Measurements from ENCODE around the gene KCND3.

KCND3 gene

DNA sequence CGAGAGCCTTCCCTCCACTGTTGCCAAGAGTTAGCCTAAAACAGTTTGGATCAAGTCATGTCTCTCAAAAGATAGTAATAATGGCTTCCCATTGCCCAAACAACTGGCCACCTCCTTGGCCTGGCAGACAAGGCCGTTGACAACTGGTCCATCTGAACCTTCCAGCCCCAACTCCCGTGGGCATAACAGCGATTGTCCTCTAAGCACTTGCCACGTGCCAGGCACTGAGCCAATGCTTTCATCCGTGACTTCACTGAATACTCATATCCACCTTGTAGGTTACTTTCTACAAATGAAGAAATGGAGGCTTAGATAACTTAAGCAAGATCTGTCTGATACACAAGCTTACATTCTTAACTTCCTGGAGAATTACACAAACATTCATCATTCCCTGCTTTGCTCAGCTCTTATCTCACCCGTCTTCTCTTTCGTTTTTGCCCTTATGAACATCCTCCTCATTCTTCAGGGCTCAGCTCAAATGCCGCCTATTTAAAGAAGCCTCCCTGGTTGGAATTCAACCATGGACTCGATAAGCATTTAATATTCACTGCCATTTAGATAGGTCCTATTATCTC, 106.4 kb downstream of the KCND3 start:
- no peak for DNase-seq
- ATAC-seq, result no peak

DNA sequence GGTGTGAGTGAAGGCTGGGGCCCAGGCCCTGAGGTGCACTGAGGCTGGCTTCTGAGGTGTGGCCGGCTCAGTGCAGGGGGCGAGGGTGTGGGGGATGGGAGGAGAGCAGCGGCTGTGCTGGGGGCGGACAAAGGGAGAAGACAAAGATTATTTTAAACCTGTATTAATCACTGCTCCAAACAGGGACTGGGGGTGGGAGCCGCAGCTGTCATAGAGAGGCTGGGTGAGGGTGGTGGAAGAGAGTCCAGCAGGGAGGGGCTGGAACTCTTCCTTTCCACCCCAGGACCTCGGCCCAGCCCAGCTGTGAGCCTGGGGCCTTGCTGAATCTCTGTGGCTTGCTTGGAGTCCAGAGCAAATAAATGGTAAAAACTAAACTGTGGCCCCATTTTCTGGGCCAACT, 106.9 kb downstream of the KCND3 start:
- no peak for ATAC-seq
- no peak for DNase-seq

DNA sequence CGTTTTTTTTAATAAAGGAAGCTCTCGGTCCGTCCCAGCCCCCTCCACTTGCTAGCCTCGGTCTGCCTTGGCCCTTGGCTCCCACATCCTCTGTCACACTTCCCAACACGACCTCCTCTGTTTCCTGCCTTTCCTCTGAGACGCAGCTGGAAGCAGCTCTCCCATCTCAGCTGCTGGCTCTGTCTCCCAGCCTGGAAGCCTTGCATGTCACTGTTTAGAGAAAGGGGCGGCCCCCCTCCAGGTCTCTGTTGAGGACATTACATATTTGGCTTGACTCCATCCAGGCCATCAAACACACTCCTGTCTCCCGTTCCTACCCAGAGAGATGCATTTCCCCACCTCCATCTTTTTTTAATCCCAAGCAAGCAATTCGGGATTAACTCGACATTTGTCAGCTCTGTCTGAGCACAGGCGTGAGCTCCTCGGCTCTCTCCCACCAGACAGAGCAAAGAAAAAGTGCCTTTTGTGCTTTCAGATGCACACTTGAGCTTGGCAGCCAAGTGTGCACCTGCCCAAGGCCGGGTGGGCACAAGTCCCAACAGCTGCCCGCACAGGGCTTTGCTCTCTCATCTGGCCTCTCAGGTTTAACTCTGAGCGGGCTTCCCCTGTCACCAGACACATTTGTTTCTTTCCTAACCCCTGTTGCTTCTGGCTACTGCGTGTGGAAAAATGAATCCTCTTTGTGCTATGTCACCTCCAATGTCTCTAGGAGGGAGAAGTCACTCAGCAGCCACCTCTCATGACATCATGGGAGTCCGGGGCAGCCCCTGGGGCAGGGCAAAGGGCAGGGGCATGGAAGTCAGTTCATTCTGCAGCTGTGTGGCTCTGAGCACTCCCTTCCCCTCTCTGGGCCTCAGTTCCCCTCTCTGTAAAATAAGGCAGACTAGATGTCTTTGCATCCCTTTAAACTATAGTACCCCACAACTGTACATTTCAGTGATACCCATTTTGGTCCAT, 108.3 kb downstream of the KCND3 start:
- DNase-seq, result no peak
- peak; percentile 55 for ATAC-seq

DNA sequence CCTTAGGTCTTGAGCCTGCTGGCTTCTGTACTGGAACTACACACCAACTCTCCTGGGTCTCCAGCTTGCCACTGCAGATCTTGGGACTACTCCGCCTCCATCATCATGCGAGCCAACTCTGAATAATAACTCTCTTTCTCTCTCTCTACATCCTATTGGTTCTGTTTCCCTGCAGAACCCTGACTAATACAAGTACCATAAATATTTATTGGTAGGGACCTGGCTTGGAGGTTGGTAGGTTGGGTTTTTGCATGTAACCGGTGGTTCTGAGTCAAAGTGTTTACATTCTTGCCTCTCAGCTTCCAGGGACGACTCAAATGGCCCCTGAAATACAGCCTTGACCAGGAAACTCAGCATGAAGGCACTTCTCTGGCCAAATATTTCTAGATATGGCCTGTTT, 110.4 kb downstream of the KCND3 start:
- DNase-seq (no peak), ATAC-seq (no peak)

DNA sequence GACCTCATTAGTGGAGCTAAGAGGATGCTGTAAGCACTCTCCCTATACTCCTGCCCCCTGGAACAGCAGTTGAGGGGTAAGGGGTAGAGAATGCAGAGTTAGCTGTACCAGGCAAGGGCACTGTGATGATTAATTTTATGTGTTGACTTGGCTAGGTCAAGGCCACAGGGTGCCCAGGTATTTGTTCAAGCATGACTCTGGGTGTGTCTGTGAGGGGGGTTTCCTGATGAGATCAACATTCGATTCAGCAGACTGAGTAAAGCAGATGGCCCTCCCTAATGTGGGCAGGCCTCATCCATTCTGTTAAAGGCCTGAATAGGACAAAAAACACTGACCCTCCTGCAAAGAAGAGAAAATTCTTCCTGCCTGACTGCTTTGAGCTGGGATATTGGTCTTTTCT, 110.8 kb downstream of the KCND3 start:
- no peak for ATAC-seq
- DNase-seq, result no peak

DNA sequence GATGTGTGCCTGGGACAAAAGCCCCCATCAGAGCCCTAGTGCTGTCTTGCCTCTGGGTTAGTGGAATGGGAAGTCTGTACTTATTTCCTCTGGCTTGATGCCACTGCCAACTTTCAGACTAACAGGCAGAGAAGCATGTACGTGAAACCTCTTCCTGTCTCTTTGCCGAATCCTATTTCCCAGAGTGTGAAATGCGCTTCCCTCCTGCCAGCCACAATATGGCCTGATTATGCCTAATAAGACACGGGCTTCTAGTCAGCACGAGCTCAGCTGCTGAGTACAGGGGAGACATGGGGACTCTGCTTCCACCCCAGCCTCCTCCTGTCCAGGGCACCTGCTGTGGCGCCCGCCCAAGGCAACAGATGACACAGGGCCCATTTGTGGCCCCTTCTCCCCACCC, 111.4 kb downstream of the KCND3 start:
- DNase-seq, result no peak
- no peak for ATAC-seq

DNA sequence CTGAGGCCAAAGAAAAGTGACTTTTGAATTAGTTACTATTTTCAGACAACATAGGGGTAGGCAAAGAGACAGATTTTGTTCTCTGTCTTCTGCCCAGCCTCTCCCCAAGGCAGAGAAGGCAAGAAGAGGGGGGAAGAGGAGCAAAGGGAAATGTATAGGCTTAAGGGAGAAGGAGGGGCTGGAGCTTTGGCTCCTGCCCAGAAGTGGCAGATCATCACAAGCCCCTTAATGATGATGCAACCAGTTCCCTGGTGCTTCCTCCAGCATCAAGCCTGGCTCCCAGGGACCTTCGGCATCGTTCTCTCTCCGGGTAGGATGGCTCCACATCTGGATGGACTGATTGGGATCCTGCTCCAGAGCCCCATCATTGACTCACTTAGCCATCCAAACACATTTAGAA, 112.8 kb downstream of the KCND3 start:
- ATAC-seq, result no peak
- no peak for DNase-seq

DNA sequence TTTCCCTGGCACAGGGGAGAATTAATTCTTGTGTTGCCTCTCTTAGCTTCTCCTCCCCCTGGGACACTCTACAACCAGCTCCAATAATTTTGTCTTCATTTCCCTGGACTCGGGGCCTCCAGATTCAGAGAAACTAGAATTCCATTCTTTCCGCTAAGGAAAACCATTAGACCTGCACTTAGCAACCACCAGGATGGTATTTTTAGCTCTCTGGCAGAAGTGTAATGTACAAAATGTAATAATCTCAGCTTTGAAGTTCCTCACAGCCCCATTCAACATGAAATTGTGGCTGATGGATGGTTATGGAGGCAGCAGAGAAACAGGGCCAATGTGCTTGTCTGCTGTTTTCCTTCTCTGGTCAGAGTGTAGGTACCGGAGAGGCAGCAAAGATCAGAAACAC, 113.8 kb downstream of the KCND3 start:
- ATAC-seq (no peak), DNase-seq (no peak)

DNA sequence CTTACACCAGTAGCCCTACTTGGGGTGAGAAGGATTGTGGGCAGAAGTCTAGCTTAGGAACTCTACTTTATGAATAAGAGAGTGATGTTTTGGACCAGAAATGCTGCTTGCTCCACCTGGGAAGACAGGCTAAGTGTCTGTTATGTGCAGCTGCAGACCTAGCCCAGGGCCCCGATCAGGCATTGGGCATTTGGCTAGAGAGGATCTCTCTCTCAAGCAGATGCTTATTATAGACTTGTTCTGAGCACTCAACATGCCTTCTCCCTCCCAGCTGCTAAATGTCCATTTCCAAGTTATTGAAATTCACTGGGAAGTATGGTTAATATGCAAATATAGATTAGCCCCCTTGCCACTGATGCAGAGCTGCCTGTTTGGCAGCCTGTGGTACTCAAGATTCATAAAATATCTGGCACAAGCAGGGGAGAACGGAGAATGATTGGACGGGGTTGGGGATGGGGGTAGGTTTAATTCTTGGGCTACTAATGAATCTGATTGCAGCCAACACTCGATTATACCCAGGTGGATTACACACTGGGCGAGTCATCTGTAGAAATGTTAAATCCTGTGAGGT, 115.9 kb downstream of the KCND3 start:
- DNase-seq (no peak), ATAC-seq (no peak)

DNA sequence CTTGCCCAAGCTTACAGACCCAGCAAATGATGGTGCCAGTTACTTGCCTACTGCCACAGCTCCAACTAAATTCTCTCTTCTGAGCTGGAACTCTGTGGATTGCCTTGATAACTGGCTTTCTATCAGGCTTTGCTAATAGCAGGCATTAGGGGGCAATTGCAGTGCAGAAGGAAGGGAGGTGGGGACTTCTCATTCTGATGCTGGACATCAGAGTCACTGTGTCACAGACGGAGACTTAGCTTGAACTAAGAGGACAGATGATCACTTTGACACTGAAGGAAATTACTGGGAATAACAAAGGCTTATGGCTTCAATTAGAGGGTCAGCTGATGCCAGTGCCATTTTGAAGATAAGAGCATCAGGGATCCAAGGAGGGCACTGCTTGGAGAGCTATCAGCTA, 119.3 kb downstream of the KCND3 start:
- ATAC-seq (no peak), DNase-seq (no peak)

DNA sequence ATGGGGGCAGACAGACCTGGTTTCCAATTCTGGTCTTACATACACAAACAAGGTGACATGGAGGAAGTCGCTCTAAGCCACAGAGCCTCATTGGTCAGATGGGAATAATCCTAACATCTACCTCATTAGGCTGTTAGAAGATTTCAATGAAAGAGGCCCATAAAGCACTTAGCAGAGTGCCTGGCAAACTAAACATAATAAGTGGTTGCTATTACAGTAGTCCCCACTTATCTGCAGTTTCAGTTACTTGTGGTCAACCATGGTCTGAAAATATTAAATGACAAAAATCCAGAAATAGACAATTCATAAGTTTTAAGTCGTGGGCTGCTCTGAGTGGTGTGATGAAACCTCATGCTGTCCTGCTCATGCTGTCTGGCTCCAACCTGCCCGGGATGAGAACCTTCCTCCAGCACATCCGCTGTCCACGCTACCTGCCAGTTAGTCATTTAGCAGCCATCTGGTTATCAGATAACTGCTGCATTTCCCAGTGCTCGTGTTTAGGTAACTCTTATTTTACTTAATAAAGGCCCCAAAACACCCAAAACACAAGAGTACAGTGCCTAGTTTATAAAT, 121.5 kb downstream of the KCND3 start:
- ATAC-seq (no peak), DNase-seq (no peak)

DNA sequence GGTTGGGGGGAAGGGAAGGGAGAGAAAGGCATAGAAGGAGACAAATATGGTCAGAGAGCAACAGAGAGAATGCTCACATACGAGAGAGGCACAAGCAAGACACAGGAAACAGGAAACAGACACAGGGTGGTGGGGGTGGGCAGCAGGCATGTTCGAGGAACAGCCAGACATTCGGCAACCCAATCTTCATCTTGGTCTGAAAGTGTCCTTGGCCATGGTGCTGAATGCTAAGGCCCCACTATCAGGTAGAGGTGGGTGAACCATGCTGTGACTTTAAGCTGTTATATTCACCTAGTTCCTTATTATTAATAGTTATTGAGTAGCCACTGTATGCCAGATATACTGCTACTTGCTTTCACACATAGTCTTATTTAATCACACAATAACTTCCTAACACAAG, 124.6 kb downstream of the KCND3 start:
- ATAC-seq, result no peak
- DNase-seq, result no peak

DNA sequence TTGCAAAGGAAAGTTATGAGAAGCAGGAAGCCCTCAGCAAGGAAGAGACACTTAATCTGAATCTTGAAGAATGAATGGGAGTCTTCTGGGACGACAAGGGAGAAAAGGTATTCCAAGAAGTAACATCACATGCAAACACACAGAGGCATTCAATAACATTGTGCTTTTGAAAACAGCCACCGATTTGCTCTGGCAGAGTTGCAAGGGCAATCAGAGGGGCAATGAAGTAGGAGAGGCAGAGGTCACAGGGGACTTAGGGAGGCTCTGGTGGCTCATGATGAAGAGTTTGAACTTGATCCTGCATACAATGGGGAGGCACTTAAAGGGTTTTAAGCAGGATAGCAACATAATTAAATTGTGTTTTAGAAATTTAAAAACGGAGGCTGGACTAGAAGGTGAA, 126.1 kb downstream of the KCND3 start:
- no peak for ATAC-seq

DNA sequence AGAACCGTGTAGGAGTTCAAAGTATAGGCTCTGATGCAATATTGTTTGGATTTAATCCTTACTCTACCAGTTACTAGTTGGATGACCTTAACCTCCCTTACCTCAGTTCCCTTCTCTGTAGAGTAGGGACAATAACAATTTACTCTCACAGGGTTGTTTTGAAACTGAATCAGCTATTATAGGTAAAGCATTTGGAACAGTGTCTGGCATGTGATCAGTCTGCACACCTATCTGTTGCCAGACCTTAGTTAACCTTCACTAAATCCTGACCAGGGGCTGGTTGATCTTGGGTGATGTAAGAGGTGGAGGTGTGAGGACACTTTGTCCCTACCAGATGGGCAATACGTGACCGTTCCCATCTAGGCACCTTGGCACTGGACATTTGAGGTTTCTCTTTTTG, 126.9 kb downstream of the KCND3 start:
- ATAC-seq, result no peak

More for the DNA sequence above, 126.1 kb downstream of the KCND3 start:
- DNase-seq, result no peak

DNA sequence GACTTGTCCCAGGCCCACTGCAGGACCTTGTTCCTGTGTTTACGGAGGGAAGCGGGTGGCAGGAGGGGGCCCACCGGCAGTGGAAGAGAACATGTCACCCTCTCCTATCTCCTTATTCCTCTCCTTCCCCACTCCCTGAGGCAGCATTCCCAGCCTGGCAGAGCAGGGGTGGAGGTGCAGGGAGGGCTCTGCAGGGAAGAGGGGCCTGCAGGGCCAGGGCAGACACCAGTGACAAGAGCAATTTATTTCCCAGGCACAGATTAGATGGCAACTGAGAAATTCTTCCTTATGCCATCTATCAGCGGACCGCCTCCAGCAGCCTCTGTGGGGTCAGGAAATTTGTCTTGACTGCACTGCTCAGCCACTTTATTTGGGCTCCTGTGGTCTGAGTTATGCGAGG, 127.9 kb downstream of the KCND3 start:
- no peak for ATAC-seq
- no peak for DNase-seq

More for the DNA sequence above, 126.9 kb downstream of the KCND3 start:
- DNase-seq, result no peak

DNA sequence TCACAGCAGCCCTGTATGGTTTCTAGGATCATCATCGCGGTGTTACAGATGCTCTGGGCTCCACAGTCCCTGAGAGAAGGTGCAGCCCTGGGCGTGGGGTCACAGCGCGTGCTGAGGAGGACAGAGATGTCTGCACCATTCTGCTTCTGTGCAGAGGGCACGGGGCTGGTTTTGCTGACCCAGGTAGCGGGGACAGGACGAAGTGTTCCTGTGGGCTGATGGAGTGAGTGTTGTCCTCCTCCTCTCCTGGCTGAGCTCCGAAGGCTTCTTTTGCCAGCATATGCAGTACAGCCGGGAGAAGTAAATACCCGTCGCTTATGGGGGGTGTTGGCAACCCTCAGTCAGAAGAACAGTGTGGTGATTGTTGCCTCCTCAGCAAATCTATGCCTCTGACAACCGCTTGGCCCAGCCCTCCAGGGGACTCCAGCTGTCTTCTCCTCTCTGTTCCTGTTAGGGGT, 132.2 kb downstream of the KCND3 start:
- DNase-seq, result no peak
- no peak for ATAC-seq

DNA sequence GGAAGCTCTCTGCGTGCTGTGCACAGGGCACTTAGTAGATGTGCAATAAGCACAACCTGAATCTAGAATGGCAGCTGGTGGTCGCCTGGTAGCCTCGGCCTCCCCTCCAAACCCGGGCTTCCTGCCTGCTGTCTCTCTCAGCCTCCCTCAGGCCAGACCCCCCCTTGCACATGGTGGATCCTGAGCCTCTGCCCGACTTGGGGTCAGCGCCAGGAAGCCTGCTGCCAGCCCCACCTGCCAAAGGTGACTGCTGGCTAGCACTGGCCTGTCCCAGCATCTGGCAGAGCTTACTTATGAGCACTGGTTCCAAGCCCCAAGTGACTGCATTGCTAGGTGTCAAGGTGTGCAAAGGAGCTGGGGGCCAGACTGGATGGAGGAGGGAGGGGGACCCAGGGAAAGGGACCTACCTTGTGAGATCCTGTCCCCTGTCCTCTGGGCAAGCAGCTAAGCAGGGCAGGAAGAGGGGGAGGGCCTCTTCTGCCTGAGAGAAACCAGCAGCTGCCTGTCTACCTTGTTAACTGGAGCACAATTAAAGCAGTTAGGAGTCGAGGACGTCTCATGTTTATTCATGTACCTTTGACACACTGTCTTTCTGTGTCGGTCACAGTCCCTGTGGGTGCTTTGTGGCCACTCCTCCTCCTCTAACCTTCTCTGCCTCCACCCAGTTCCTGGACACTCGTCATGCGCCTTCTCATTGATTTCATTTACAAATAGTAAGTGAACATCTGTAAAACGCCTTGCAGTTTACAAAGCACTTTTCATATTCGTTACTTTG, 132.9 kb downstream of the KCND3 start:
- no peak for DNase-seq
- no peak for ATAC-seq

DNA sequence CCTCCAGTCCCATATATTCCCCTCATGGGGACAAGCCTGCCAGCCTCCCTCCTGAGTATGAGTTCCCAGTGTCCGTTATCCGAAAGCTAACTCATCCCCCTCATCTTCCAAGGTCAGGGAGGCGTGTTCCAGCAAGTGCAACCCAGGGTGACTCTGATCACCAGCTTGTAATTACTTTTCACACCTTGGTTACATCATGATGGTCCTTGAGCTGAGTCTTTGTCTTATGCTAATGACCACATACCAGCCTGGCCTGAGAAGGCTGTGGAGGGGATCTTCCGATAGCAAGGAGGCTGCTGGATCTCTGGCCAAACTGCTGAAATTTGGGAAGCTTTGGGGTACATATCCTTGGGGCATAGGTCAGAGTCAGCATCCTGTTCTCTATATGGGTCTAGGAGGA, 134.2 kb downstream of the KCND3 start:
- DNase-seq (no peak), ATAC-seq (no peak)

DNA sequence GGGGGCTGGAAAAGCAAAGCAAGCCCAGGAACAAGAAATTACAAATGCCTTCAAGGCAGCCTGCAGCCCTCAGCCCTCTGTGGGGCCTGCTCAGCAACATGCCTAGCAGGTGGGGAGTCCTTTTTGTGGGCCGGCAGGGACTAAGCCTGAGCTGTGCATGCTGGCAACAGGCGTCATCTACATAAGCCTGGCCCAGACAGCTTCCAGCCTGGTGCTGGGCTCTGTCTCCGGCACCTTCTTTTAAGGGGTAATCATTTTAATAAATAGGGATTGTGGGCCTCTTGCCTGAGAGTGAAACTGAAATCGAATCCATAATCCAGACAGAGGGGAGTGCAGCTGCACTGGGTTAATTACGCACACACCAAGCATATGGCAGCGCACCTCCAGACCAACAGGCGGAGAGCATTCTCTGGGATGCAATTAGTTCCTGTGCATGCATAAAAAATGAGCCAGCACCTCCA, 137.2 kb downstream of the KCND3 start:
- ATAC-seq, result no peak
- no peak for DNase-seq

DNA sequence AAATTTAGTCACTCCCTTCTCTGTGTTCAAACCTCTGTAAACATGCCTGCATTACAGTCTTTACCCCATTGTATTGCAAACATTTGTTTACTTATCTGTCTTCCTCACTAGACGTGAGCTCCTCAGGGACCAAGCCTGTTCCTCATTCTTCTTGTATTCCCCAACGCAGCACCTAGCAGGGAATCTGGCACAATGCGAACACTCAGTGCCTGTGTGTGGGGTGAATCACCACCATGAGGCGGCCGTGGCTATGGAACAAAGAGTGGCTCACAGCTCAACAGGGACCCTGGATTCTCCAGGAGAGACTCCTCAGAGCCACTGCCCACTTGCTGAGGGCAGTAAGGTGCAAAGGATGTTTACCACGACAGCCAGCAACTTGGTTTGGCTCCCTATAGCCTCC, 137.9 kb downstream of the KCND3 start:
- ATAC-seq, result no peak
- DNase-seq, result no peak

DNA sequence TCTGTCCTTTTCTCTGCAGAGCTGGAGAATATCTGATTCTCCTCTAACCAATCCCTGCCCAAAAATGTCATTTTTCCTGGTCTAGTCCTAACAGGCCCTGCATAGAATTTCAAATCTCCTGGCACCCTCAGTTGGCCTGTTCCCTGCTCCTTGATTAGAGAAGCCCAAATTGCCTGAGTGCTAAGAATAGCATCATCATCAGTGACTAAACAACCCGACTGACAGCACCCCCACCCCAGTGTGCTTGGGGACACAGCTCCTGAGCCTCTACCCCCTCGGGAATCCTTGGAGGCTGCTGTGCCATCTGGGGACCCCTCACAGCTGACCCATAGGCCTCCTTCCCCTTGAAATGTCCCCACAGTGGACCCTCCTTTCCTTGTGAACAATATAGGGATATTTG, 139.4 kb downstream of the KCND3 start:
- DNase-seq (no peak), ATAC-seq (no peak)

DNA sequence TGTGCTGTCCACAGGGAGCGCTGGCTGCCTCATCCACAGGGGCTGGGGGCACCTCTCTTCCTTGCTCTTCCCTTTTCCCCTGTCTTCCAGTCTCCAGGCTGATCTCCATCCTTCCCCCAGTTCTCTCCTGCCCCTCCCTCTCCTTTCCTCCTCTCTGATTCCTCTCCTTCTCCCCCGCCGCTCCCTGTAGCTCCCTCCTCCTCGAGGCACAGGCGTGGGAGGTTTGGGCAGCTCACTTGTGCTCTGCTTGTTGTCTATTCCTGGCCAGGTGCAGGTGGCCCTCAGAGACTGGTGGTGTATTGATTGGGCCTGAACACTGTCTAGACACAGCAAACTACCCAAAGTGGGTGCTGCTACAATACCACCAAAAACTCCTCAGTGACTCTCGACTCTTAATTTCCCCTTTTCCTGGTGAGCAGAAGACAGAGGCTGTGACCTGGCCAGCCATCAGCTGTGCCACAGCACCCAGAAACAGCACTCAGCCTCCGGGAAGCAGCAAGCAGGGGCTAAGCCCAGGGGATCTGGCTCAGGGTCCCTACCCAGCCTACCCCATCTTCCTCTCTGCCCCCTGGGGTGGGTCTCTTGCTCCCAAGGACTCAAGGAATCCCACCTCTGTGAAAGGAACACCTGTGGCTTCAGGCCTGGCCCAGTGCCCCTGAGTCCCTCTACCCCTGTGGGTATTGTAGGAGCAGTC, 140.5 kb downstream of the KCND3 start:
- no peak for ATAC-seq
- DNase-seq, result no peak

All from stimulated activated naive CD8-positive, alpha-beta T cell treated with anti-CD3 and anti-CD28 coated beads, Interleukin-15, Interleukin-2, amounts not matched to agents 100 U/mL and 50 U/mL, for 24 hours (primary cell).